Dendritic cell treated with granulocyte-macrophage colony-stimulating factor and Interleukin-4, amounts not matched to agents 40 ng/mL and 50 ng/mL, for 4 days (primary cell): ENCODE measurements around the gene HSD17B3.

Experiments used
- H3K27ac Mint-ChIP-seq: one replicate; pipeline ENCODE4 v1.8.0; 2022; ENCODE audit warnings: mild to moderate bottlenecking, mixed read lengths
- H3K27me3 Mint-ChIP-seq: one replicate; pipeline ENCODE4 v1.8.0; 2022; ENCODE audit warnings: mild to moderate bottlenecking, mixed read lengths
- H3K36me3 Mint-ChIP-seq: one replicate; pipeline ENCODE4 v1.8.0; 2022; ENCODE audit warnings: low read depth, mixed read lengths
- H3K4me1 Mint-ChIP-seq: one replicate; pipeline ENCODE4 v1.8.0; 2022; ENCODE audit warnings: low read depth, mixed read lengths
- H3K4me3 Mint-ChIP-seq: one replicate; pipeline ENCODE4 v1.8.0; 2022; ENCODE audit warnings: mild to moderate bottlenecking, moderate library complexity, mixed read lengths
- H3K9me3 Mint-ChIP-seq: one replicate; pipeline ENCODE4 v1.8.0; 2022; ENCODE audit warnings: mixed read lengths
- intact Hi-C: fragments of 100-400 bp; cut with micrococcal nuclease; formaldehyde crosslinking; loops from one replicate; pipeline ENCODE4 v1.15.0; 2022

HSD17B3 gene

GRCh38 chr9:96302021-96302420, at the start of gene HSD17B3:
TSS of gene HSD17B3 (minus strand) at chr9:96302176. CDS start at chr9:96302104, 72 bp downstream.
- Mint-ChIP-seq H3K4me1 (no peaks in the 10 kb centered on the region), H3K9me3 (no peaks in the 10 kb centered on the region), H3K27ac (no peak within 1 kb of the TSS), H3K27me3 (peaks cover 3% of the 10 kb centered on the region), H3K4me3 (no peak within 1 kb of the TSS), H3K36me3 (no peaks in the 10 kb centered on the region)
- intact Hi-C loops: no loop called here

DNA sequence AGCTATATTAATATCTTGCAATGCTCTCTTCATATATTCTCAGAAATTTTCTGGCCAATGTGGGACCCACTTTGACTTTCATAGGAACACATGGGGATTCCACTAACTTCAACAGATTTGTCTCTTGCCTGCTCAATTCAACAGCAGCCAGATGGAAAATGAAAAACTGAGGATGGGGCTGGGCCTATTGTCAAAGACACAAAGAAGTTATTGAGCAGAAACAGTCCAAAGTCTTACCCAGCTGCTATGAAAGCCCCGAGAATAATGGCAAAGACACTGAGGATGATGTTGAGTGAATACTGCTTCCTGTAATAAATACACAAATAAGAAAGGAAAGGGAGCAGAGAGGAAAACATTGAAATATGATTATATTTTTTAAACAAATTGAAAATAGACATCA, 48.9 kb upstream of the HSD17B3 start:
- no peak overlapping the region for H3K27ac Mint-ChIP-seq
- peaks cover 54% of the 10 kb centered on the region for H3K36me3 Mint-ChIP-seq
- H3K9me3 Mint-ChIP-seq: peaks cover 10% of the 10 kb centered on the region
- peaks cover 21% of the 10 kb centered on the region for H3K4me1 Mint-ChIP-seq
- no peak overlapping the region for H3K4me3 Mint-ChIP-seq
- intact Hi-C loops: no loop called here
- H3K27me3 Mint-ChIP-seq: no peaks in the 10 kb centered on the region

DNA sequence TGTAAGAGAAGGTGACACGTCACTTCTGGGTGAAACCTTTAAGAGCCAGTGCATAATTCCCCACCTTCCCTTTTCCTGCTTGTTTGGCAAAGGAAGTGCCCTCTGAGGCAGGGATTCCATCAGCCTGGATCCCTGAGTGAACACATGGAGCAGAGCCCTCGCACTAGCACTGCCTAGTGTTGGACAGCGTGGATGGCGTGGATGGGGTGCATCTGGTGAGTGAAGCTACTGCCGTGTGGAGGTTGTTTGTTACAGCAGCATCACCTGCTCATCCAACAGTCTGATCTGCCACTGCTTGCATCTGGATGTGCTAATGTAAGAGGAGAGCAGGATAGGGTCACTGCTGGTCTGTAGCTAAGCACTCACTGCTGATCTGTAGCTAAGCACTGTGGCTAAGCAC, 46.3 kb upstream of the HSD17B3 start:
- H3K27me3 Mint-ChIP-seq: no peaks in the 10 kb centered on the region
- no peak overlapping the region for H3K4me3 Mint-ChIP-seq
- peaks cover 39% of the 10 kb centered on the region for H3K36me3 Mint-ChIP-seq
- no peak overlapping the region for H3K27ac Mint-ChIP-seq
- intact Hi-C loops: loop anchor here (10.0 kb wide), 1 partner anchor 57 kb away; no protein-coding TSS in a partner anchor
- H3K9me3 Mint-ChIP-seq: peaks cover 10% of the 10 kb centered on the region
- peaks cover 27% of the 10 kb centered on the region for H3K4me1 Mint-ChIP-seq

DNA sequence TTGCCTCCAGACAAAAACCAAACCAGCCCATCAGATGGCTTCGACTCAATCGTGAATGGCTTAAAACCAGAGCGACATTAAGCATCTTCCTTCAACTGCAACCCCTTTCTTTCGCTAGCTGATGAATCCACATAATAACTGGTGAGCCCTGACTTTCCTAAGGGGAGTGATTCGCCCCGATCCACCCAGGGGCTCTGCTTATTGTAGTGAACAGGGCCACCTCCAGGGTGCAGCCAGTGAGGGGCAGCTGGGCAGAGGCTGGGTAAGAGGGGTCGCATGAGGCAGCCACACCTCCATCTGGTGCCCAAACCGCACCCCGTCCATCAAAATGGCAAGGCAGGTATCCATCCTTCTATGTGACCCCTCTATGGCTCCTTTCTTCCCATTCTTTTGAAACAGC, 43.6 kb upstream of the HSD17B3 start:
- peaks cover 36% of the 10 kb centered on the region for H3K36me3 Mint-ChIP-seq
- peaks cover 10% of the 10 kb centered on the region for H3K9me3 Mint-ChIP-seq
- intact Hi-C loops: loop anchor here (10.0 kb wide), 1 partner anchor 59 kb away; no protein-coding TSS in a partner anchor
- peak overlapping the region; percentile 83 for H3K27ac Mint-ChIP-seq
- no peaks in the 10 kb centered on the region for H3K27me3 Mint-ChIP-seq
- no peak overlapping the region for H3K4me3 Mint-ChIP-seq
- peaks cover 27% of the 10 kb centered on the region for H3K4me1 Mint-ChIP-seq

GRCh38 chr9:96344458-96345180, 42.6 kb upstream of the HSD17B3 start:
- Mint-ChIP-seq H3K36me3 (peaks cover 43% of the 10 kb centered on the region), H3K9me3 (peaks cover 10% of the 10 kb centered on the region), H3K4me1 (peaks cover 30% of the 10 kb centered on the region), H3K27me3 (no peaks in the 10 kb centered on the region), H3K4me3 (no peak overlapping the region), H3K27ac (no peak overlapping the region)
- intact Hi-C loops: loop anchor here (10.0 kb wide), 1 partner anchor 60 kb away; no protein-coding TSS in a partner anchor

DNA sequence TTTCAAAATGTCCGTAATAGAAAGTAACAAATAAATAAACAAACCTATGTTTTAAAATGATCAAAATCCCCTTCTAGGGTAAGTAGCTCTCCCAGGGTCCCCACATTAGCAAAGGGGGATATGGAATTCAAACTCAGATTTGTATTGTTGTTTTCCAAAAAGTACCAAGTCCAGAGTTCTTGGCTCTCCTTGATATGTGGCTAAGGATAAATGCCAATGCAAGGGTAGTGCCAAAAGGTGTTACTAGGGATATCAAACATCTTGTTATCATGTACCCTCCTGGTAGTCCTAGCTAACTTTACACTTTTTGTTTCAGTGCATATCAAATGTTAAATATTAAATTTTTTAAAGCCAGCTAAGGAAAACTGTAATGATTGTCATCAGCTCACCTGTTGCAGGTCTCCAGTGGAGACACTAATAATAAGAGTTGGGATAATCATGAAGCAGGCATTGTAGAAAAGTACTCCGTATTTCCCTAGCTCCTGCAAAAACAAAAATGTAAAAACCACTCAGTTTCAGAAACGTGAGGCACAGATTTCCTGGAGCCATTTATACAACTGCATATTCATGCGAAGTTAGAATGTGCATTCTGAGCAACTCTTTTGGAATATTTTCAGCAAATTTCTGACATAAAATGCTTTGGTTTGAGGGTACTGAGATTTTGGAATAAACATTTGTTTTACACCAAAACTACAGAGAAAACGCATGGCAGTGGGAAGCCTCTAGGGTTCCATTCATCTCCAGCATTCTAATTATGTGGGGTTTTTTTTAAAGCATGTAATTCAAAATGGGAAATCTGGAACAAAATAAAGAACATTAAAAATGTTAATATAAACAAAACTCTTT, 41.8 kb upstream of the HSD17B3 start:
- Mint-ChIP-seq H3K27ac (no peak overlapping the region), H3K4me1 (peaks cover 30% of the 10 kb centered on the region), H3K9me3 (peaks cover 6% of the 10 kb centered on the region), H3K4me3 (no peak overlapping the region), H3K27me3 (no peaks in the 10 kb centered on the region), H3K36me3 (peaks cover 34% of the 10 kb centered on the region)
- intact Hi-C loops: loop anchor here (10.0 kb wide), 1 partner anchor 61 kb away; no protein-coding TSS in a partner anchor

DNA sequence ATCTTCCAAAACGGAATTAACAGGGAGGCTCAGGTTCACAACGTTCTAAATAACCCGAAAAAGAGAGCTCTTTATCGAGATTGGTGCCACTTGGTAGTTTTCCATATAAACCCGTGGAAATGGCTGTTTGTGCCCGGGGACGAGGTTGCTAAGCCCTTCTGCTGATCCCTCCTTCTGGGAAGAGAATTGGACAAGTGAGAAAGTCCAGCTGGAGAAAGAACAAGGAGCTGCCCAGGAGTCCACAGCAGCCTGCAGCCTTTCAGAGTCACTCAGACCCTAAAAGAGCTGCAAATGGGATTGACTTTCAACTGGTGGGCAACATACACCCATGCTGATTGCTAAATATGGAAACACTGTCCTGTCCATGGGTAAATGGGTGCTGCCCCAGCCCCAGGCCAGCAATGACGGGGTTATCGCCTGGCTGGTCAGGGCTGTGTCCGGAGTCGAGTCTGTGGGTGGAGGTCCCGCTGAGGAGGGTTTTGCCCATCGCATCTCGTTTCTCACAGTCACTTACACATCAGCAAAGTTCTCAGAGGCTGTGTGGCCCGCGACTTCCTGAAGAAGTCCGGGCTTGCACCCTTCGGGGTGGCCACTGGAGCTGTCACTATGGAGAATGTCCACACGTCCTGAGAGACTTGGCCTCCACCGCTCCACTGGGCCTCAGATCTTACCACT, 40.7 kb upstream of the HSD17B3 start:
- Mint-ChIP-seq H3K27me3 (no peaks in the 10 kb centered on the region), H3K27ac (no peak overlapping the region), H3K4me3 (no peak overlapping the region), H3K9me3 (no peaks in the 10 kb centered on the region), H3K36me3 (peaks cover 30% of the 10 kb centered on the region), H3K4me1 (peaks cover 30% of the 10 kb centered on the region)
- intact Hi-C loops: loop anchor here (10.0 kb wide), 1 partner anchor 62 kb away; no protein-coding TSS in a partner anchor

- Mint-ChIP-seq H3K27me3 (no peaks in the 10 kb centered on the region), H3K9me3 (no peaks in the 10 kb centered on the region), H3K36me3 (peaks cover 37% of the 10 kb centered on the region), H3K27ac (no peak overlapping the region), H3K4me3 (no peak overlapping the region), H3K4me1 (peaks cover 14% of the 10 kb centered on the region)
- intact Hi-C loops: loop anchor here (10.0 kb wide), 1 partner anchor 64 kb away; no protein-coding TSS in a partner anchor
These were observed 38.7 kb upstream of the HSD17B3 start for GRCh38 chr9:96340707-96341106.

- intact Hi-C loops: no loop called here
- Mint-ChIP-seq H3K27me3 (no peaks in the 10 kb centered on the region), H3K27ac (no peak overlapping the region), H3K4me1 (peaks cover 8% of the 10 kb centered on the region), H3K4me3 (no peak overlapping the region), H3K9me3 (no peaks in the 10 kb centered on the region), H3K36me3 (peaks cover 57% of the 10 kb centered on the region)
These were observed 36.3 kb upstream of the HSD17B3 start for GRCh38 chr9:96338299-96338698.

GRCh38 chr9:96333958-96334357, 32.0 kb upstream of the HSD17B3 start:
- H3K4me3 Mint-ChIP-seq: no peak overlapping the region
- no peaks in the 10 kb centered on the region for H3K27me3 Mint-ChIP-seq
- peaks cover 60% of the 10 kb centered on the region for H3K36me3 Mint-ChIP-seq
- intact Hi-C loops: no loop called here
- no peak overlapping the region for H3K27ac Mint-ChIP-seq
- no peaks in the 10 kb centered on the region for H3K4me1 Mint-ChIP-seq
- H3K9me3 Mint-ChIP-seq: no peaks in the 10 kb centered on the region

DNA sequence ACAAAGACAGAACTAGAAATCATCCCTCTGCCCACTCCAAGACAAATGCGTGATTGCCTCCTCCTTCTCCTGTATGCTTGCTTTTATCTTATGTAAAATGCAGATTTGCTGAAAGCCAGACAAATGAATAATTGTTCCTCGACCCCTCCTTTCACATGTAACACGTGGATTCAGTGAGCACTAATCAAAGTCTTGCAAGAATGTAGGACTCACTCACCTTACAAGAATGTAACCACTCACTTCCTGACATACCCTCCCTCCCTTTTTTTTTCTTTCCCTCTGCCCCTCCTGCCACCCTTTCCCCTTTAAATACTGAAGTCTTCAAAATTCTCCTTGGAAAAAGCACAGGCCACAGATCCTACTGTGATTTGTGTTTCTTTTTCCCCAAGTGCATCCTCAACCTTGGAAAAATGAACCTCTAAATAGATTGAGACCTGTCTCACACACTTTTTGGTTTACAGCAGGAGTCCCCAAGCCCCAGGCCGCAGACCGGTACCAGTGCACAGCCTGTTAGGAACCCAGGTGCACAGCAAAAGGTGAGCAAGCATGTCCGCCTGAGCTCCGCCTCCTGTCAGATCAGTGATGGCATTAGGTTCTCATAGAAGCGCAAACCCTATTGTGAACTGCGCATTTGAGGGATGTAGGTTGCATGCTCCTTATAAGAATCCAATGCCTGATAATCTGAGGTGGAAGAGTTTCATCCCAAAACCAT, 29.4 kb upstream of the HSD17B3 start:
- intact Hi-C loops: no loop called here
- Mint-ChIP-seq H3K4me3 (no peak overlapping the region), H3K36me3 (peaks cover 68% of the 10 kb centered on the region), H3K4me1 (no peaks in the 10 kb centered on the region), H3K27ac (no peak overlapping the region), H3K27me3 (no peaks in the 10 kb centered on the region), H3K9me3 (no peaks in the 10 kb centered on the region)

- Mint-ChIP-seq H3K27ac (no peak overlapping the region), H3K4me1 (no peaks in the 10 kb centered on the region), H3K9me3 (no peaks in the 10 kb centered on the region), H3K4me3 (no peak overlapping the region), H3K27me3 (no peaks in the 10 kb centered on the region), H3K36me3 (peaks cover 58% of the 10 kb centered on the region)
- intact Hi-C loops: loop anchor here (5.0 kb wide), 2 partner anchors 239 to 339 kb away; no protein-coding TSS in a partner anchor
These were observed 25.8 kb upstream of the HSD17B3 start for GRCh38 chr9:96327694-96328352.

GRCh38 chr9:96323169-96323568, 21.2 kb upstream of the HSD17B3 start:
- peaks cover 54% of the 10 kb centered on the region for H3K36me3 Mint-ChIP-seq

More at GRCh38 chr9:96323169-96323568, 21.2 kb upstream of the HSD17B3 start:
- Mint-ChIP-seq H3K9me3 (no peaks in the 10 kb centered on the region), H3K27me3 (no peaks in the 10 kb centered on the region), H3K27ac (no peak overlapping the region), H3K4me1 (peaks cover 12% of the 10 kb centered on the region), H3K4me3 (no peak overlapping the region)
- intact Hi-C loops: no loop called here
